Measurements from ENCODE around the gene A3GALT2. TPM values are rescaled to one million over a fixed set of nuclear protein-coding genes. Genes with fewer than 3 reads are reported as not detected.

The A3GALT2 gene
- total and polyA plus RNA-seq, 9 of the 15 experiments (the other 6 are each of a cell fraction or from before 2014, with no cell fraction given) = not detected

GRCh38 chr1:33338048-33338439, 17.1 kb upstream of the A3GALT2 start:
- no peaks in the 10 kb centered on the region for H3K27me3 ChIP-seq (ENCODE audit: control insufficient read depth in 2 of 2, insufficient read depth in 2 of 2, low read length in 2 of 2)
- H3K4me1 ChIP-seq (replicated peaks in 1 of 2; ENCODE audit: control insufficient read depth in 2 of 2, insufficient read depth in 2 of 2, low read length in 2 of 2) = peaks cover 8 to 13% of the 10 kb centered on the region in 2 experiments; a peak in 4 of 5 replicates
- H3K9ac ChIP-seq (ENCODE audit: insufficient read depth in 1 of 2, low read depth in 2 of 2, low read length in 2 of 2) = no peak overlapping the region
- ATAC-seq = no peak
- no peak overlapping the region for H3K4me2 ChIP-seq (ENCODE audit: insufficient read depth, low read length)
- H3K9me3 ChIP-seq (replicated peaks; ENCODE audit: control insufficient read depth, insufficient read depth, low read depth, low read length) = no peaks in the 10 kb centered on the region
- POLR2A ChIA-PET = interaction anchor here (1.0 to 2.2 kb wide), 8 partner anchors 9 to 34 kb away, joined by 3 to 13 read pairs (median 6); no protein-coding TSS in a partner anchor
- H3K36me3 ChIP-seq (ENCODE audit: control insufficient read depth, insufficient read depth, low read length) = peaks cover 40% of the 10 kb centered on the region
- intact Hi-C loops (cut with micrococcal nuclease) (no loop called here), in situ Hi-C loops (cut with MboI) (no loop called here)
- CTCF ChIA-PET (ENCODE audit: low intra/inter-chr PET ratio) = no interaction called here
- DNase-seq (ENCODE audit: extremely low read depth in 1 of 4, low spot score in 3 of 4) = no peak
- H3K79me2 ChIP-seq (ENCODE audit: control insufficient read depth, insufficient read depth, low read length) = peaks cover 32% of the 10 kb centered on the region
- WGBS (ENCODE audit: insufficient coverage, low coverage, missing lambda C conversion rate) = 50% methylated on average over 1 of the region's 1 CpG
- peaks cover 13% of the 10 kb centered on the region for H3K9me1 ChIP-seq (ENCODE audit: control insufficient read depth, insufficient read depth, low read length)
- no TSS peak for BruUV-seq (replicated peaks)
- no peak for FAIRE-seq
- no peak overlapping the region for H3K4me3 ChIP-seq
- no peak overlapping the region; the same call in 2 of the 3 replicates for H3K27ac ChIP-seq (ENCODE audit: extremely low read depth, low read depth, low read length)
- no peak overlapping the region for H2AFZ ChIP-seq (ENCODE audit: low read depth, low read length)
- H4K20me1 ChIP-seq (replicated peaks; ENCODE audit: control insufficient read depth, insufficient read depth, low read length) = peaks cover 35% of the 10 kb centered on the region
- TF ChIP-seq NONO (IDR thresholded peaks at IDR 0.05; ENCODE audit: low read depth in 2 of 2, low read length in 1 of 2) (no peak), HNRNPL (IDR thresholded peaks at IDR 0.05; ENCODE audit: low read depth, low read length) (no peak), PKNOX1 (IDR thresholded peaks at IDR 0.05) (no peak), ZNF639 (CRISPR knock-in tag; conservative IDR thresholded peaks at IDR 0.05 in 1 of 2, IDR thresholded peaks at IDR 0.05 in 1 of 2) (no peak), DACH1 (IDR thresholded peaks at IDR 0.05; ENCODE audit: partially characterized antibody) (no peak), ARNT (IDR thresholded peaks at IDR 0.05) (no peak), CLOCK (CRISPR knock-in tag; IDR thresholded peaks at IDR 0.05; ENCODE audit: borderline replicate concordance) (no peak), POLR2H (tag; IDR thresholded peaks at IDR 0.05; ENCODE audit: low read depth) (no peak), ELF4 (CRISPR knock-in tag; IDR thresholded peaks at IDR 0.05) (no peak), ZNF274 (IDR thresholded peaks at IDR 0.05; ENCODE audit: borderline replicate concordance, low read depth, low read length) (no peak), NFRKB (IDR thresholded peaks at IDR 0.05; ENCODE audit: low read depth) (no peak), HMG20A (CRISPR knock-in tag; conservative IDR thresholded peaks at IDR 0.05) (no peak), ZBTB34 (CRISPR knock-in tag; IDR thresholded peaks at IDR 0.05) (no peak), SRSF7 (optimal IDR thresholded peaks at IDR 0.05; ENCODE audit: low read depth, low read length) (no peak), SRSF1 (IDR thresholded peaks at IDR 0.05; ENCODE audit: low read depth, low read length) (no peak), MAFF (IDR thresholded peaks at IDR 0.05; ENCODE audit: low read length) (no peak), COPS2 (conservative IDR thresholded peaks at IDR 0.05) (no peak), EGR1 (conservative IDR thresholded peaks at IDR 0.05) (no peak)
